HEK293 (cell line): ENCODE results near the gene PRPH.

Source experiments
- BCL11A ChIP-seq: fragments of 450-650 bp; formaldehyde crosslinking; IDR thresholded peaks from 2 replicates; pipeline ENCODE4 v1.5.1; 2016; ENCODE audit warnings: low read depth, missing biosample characterization, missing genetic modification characterization
- GLI2 ChIP-seq: fragments of 450-650 bp; formaldehyde crosslinking; IDR thresholded peaks from 2 replicates; pipeline ENCODE4; 2017; ENCODE audit warnings: missing biosample characterization, missing genetic modification characterization, low read depth, borderline replicate concordance
- GLIS1 ChIP-seq: fragments of 450-650 bp; formaldehyde crosslinking; IDR thresholded peaks from 2 replicates; pipeline ENCODE4 v1.5.1; 2016; ENCODE audit warnings: missing biosample characterization, missing genetic modification characterization
- HOXC10 ChIP-seq: sonication (generic); formaldehyde crosslinking; IDR thresholded peaks from 2 replicates; pipeline ENCODE4 v1.8.1; 2023; ENCODE audit warnings: mild to moderate bottlenecking, missing genetic modification reagents
- IKZF3 ChIP-seq: fragments of 450-650 bp; IDR thresholded peaks from 2 replicates; pipeline ENCODE4 v1.5.0; 2018; ENCODE audit warnings: missing biosample characterization, mild to moderate bottlenecking, missing genetic modification characterization, moderate library complexity
- KLF1 ChIP-seq: fragments of 450-650 bp; formaldehyde crosslinking; IDR thresholded peaks from 2 replicates; pipeline ENCODE4 v1.5.1; 2016; ENCODE audit warnings: missing biosample characterization, missing genetic modification characterization
- KLF16 ChIP-seq: fragments of 450-650 bp; formaldehyde crosslinking; IDR thresholded peaks from 2 replicates; pipeline ENCODE4 v1.5.1; 2017; ENCODE audit warnings: missing biosample characterization, missing genetic modification characterization
- KLF8 ChIP-seq: fragments of 450-650 bp; formaldehyde crosslinking; IDR thresholded peaks from 2 replicates; pipeline ENCODE4 v1.5.1; 2016; ENCODE audit warnings: missing biosample characterization, missing genetic modification characterization
- MZF1 ChIP-seq: fragments of 450-650 bp; formaldehyde crosslinking; IDR thresholded peaks from 2 replicates; pipeline ENCODE4 v1.5.1; 2017; ENCODE audit warnings: missing biosample characterization, missing genetic modification characterization, borderline replicate concordance
- OSR2 ChIP-seq: fragments of 450-650 bp; formaldehyde crosslinking; IDR thresholded peaks from 2 replicates; pipeline ENCODE4 v1.5.1; 2016; ENCODE audit warnings: missing biosample characterization, missing genetic modification characterization
- ZBTB1 ChIP-seq: fragments of 450-650 bp; formaldehyde crosslinking; IDR thresholded peaks from 2 replicates; pipeline ENCODE4 v1.5.1; 2016; ENCODE audit warnings: missing biosample characterization, missing genetic modification characterization
- ZBTB17 ChIP-seq: fragments of 450-650 bp; formaldehyde crosslinking; IDR thresholded peaks from 2 replicates; pipeline ENCODE4 v1.5.1; 2016; ENCODE audit warnings: missing biosample characterization, missing genetic modification characterization
- ZBTB8A ChIP-seq: fragments of 450-650 bp; formaldehyde crosslinking; IDR thresholded peaks from 2 replicates; pipeline ENCODE4 v1.5.1; 2016; ENCODE audit warnings: missing biosample characterization, missing genetic modification characterization
- ZEB2 ChIP-seq: fragments of 450-650 bp; formaldehyde crosslinking; IDR thresholded peaks from 2 replicates; pipeline ENCODE4 v1.5.1; 2016; ENCODE audit warnings: missing biosample characterization, missing genetic modification characterization
- ZFP41 ChIP-seq: fragments of 450-650 bp; formaldehyde crosslinking; IDR thresholded peaks from 2 replicates; pipeline ENCODE4 v1.5.1; 2016; ENCODE audit warnings: missing biosample characterization, missing genetic modification characterization, borderline replicate concordance
- ZFP69B ChIP-seq: fragments of 450-650 bp; formaldehyde crosslinking; IDR thresholded peaks from 2 replicates; pipeline ENCODE4 v1.5.1; 2016; ENCODE audit warnings: missing biosample characterization, missing genetic modification characterization
- ZNF132 ChIP-seq: fragments of 450-650 bp; formaldehyde crosslinking; IDR thresholded peaks from 2 replicates; pipeline ENCODE4 v1.5.1; 2017; ENCODE audit warnings: missing biosample characterization, missing genetic modification characterization, borderline replicate concordance
- ZNF155 ChIP-seq: fragments of 450-650 bp; formaldehyde crosslinking; IDR thresholded peaks from 2 replicates; pipeline ENCODE4 v1.5.1; 2016; ENCODE audit warnings: missing biosample characterization, missing genetic modification characterization
- ZNF2 ChIP-seq: fragments of 450-650 bp; formaldehyde crosslinking; IDR thresholded peaks from 2 replicates; pipeline ENCODE4 v1.5.1; 2016; ENCODE audit warnings: missing biosample characterization, missing genetic modification characterization
- ZNF221 ChIP-seq: fragments of 450-650 bp; formaldehyde crosslinking; IDR thresholded peaks from 2 replicates; pipeline ENCODE4 v1.5.1; 2017; ENCODE audit warnings: missing biosample characterization, missing genetic modification characterization, borderline replicate concordance
- ZNF223 ChIP-seq: fragments of 450-650 bp; formaldehyde crosslinking; IDR thresholded peaks from 2 replicates; pipeline ENCODE4 v1.5.1; 2016; ENCODE audit warnings: missing biosample characterization, missing genetic modification characterization
- ZNF335 ChIP-seq: fragments of 450-650 bp; formaldehyde crosslinking; conservative IDR thresholded peaks from 2 replicates; pipeline ENCODE4 v1.5.1; 2016; ENCODE audit warnings: missing biosample characterization, missing genetic modification characterization
- ZNF350 ChIP-seq: fragments of 450-650 bp; formaldehyde crosslinking; IDR thresholded peaks from 2 replicates; pipeline ENCODE4 v1.5.0; 2017; ENCODE audit warnings: missing biosample characterization, mild to moderate bottlenecking, missing genetic modification characterization
- ZNF394 ChIP-seq: fragments of 450-650 bp; formaldehyde crosslinking; IDR thresholded peaks from 2 replicates; pipeline ENCODE4 v1.5.1; 2016; ENCODE audit warnings: missing biosample characterization, missing genetic modification characterization, mild to moderate bottlenecking, moderate library complexity, borderline replicate concordance
- ZNF521 ChIP-seq: fragments of 450-650 bp; formaldehyde crosslinking; IDR thresholded peaks from 2 replicates; pipeline ENCODE4 v1.5.1; 2017; ENCODE audit warnings: missing biosample characterization, mild to moderate bottlenecking, missing genetic modification characterization
- ZNF549 ChIP-seq: fragments of 450-650 bp; IDR thresholded peaks from 2 replicates; pipeline ENCODE4 v1.5.1; 2018; ENCODE audit warnings: missing biosample characterization, missing genetic modification characterization, mild to moderate bottlenecking, inconsistent platforms, moderate library complexity
- ZNF768 ChIP-seq: fragments of 450-650 bp; formaldehyde crosslinking; IDR thresholded peaks from 2 replicates; pipeline ENCODE4 v1.5.1; 2018; ENCODE audit warnings: missing biosample characterization, mild to moderate bottlenecking, missing genetic modification characterization
- TF ChIP-seq, protein P1 (sequence below): fragments of 450-650 bp; formaldehyde crosslinking; IDR thresholded peaks from 2 replicates; pipeline ENCODE4 v1.5.1; 2016; ENCODE audit warnings: missing biosample characterization, missing genetic modification characterization
- TF ChIP-seq, protein P2 (sequence below): fragments of 450-650 bp; formaldehyde crosslinking; IDR thresholded peaks from 2 replicates; pipeline ENCODE4 v1.5.1; 2016; ENCODE audit warnings: missing biosample characterization, missing genetic modification characterization, borderline replicate concordance
- TF ChIP-seq, protein P3 (sequence below): fragments of 450-650 bp; formaldehyde crosslinking; IDR thresholded peaks from 2 replicates; pipeline ENCODE4 v1.5.1; 2016; ENCODE audit warnings: missing biosample characterization, missing genetic modification characterization
- TF ChIP-seq, protein P4 (sequence below): fragments of 450-650 bp; formaldehyde crosslinking; IDR thresholded peaks from 2 replicates; pipeline ENCODE4; 2016; ENCODE audit warnings: missing biosample characterization, missing genetic modification characterization
- TF ChIP-seq, protein P5 (sequence below): fragments of 450-650 bp; formaldehyde crosslinking; IDR thresholded peaks from 2 replicates; pipeline ENCODE4 v1.5.1; 2016; ENCODE audit warnings: missing biosample characterization, missing genetic modification characterization

PRPH gene

DNA sequence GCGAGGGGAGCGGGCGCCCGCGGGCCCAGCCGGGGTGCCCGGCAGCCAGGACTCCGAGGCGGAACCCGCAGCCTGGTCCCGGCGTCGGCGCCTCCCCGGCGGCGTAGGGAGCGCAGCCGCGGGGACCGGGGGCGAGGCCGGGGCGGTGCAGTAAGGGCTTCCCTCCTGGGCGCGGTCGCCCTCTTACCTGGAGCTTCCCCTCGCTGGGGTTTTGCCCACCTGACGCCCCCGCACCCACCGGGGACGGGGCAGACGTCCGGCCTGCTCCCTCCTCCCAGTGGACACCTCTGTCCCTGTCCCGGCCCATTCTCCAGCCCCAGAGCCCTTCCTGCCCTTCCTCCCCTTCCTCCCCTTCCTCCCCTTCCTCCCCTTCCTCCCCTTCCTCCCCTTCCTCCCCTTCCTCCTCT lies 30.5 kb upstream of the PRPH start (continued):
- no peak for TF ChIP-seq ZNF350 (tag by site-specific recombination)
- TF ChIP-seq GLIS1 (tag by site-specific recombination): peak; percentile 29
- peak; percentile 96 for TF ChIP-seq KLF8 (tag by site-specific recombination)
- no peak for TF ChIP-seq ZNF2 (tag by site-specific recombination)
- TF ChIP-seq, protein P1, sequence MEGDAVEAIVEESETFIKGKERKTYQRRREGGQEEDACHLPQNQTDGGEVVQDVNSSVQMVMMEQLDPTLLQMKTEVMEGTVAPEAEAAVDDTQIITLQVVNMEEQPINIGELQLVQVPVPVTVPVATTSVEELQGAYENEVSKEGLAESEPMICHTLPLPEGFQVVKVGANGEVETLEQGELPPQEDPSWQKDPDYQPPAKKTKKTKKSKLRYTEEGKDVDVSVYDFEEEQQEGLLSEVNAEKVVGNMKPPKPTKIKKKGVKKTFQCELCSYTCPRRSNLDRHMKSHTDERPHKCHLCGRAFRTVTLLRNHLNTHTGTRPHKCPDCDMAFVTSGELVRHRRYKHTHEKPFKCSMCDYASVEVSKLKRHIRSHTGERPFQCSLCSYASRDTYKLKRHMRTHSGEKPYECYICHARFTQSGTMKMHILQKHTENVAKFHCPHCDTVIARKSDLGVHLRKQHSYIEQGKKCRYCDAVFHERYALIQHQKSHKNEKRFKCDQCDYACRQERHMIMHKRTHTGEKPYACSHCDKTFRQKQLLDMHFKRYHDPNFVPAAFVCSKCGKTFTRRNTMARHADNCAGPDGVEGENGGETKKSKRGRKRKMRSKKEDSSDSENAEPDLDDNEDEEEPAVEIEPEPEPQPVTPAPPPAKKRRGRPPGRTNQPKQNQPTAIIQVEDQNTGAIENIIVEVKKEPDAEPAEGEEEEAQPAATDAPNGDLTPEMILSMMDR (tag by site-specific recombination): 0 out of 2 replicates have a peak, but pooled peaks have one; percentile 42
- no peak for TF ChIP-seq ZNF221 (tag by site-specific recombination)
- TF ChIP-seq ZEB2 (tag by site-specific recombination): peak; percentile 83
- no peak for TF ChIP-seq ZNF549 (tag by site-specific recombination)
- TF ChIP-seq KLF1: peak; percentile 94
- peak; percentile 66 for TF ChIP-seq ZNF335 (tag by site-specific recombination)
- no peak for TF ChIP-seq ZNF223 (tag by site-specific recombination)
- TF ChIP-seq, protein P2, sequence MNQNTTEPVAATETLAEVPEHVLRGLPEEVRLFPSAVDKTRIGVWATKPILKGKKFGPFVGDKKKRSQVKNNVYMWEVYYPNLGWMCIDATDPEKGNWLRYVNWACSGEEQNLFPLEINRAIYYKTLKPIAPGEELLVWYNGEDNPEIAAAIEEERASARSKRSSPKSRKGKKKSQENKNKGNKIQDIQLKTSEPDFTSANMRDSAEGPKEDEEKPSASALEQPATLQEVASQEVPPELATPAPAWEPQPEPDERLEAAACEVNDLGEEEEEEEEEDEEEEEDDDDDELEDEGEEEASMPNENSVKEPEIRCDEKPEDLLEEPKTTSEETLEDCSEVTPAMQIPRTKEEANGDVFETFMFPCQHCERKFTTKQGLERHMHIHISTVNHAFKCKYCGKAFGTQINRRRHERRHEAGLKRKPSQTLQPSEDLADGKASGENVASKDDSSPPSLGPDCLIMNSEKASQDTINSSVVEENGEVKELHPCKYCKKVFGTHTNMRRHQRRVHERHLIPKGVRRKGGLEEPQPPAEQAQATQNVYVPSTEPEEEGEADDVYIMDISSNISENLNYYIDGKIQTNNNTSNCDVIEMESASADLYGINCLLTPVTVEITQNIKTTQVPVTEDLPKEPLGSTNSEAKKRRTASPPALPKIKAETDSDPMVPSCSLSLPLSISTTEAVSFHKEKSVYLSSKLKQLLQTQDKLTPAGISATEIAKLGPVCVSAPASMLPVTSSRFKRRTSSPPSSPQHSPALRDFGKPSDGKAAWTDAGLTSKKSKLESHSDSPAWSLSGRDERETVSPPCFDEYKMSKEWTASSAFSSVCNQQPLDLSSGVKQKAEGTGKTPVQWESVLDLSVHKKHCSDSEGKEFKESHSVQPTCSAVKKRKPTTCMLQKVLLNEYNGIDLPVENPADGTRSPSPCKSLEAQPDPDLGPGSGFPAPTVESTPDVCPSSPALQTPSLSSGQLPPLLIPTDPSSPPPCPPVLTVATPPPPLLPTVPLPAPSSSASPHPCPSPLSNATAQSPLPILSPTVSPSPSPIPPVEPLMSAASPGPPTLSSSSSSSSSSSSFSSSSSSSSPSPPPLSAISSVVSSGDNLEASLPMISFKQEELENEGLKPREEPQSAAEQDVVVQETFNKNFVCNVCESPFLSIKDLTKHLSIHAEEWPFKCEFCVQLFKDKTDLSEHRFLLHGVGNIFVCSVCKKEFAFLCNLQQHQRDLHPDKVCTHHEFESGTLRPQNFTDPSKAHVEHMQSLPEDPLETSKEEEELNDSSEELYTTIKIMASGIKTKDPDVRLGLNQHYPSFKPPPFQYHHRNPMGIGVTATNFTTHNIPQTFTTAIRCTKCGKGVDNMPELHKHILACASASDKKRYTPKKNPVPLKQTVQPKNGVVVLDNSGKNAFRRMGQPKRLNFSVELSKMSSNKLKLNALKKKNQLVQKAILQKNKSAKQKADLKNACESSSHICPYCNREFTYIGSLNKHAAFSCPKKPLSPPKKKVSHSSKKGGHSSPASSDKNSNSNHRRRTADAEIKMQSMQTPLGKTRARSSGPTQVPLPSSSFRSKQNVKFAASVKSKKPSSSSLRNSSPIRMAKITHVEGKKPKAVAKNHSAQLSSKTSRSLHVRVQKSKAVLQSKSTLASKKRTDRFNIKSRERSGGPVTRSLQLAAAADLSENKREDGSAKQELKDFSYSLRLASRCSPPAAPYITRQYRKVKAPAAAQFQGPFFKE (tag by site-specific recombination): no peak
- peak; percentile 64; the same call in 1 of the 2 replicates for TF ChIP-seq BCL11A (tag by site-specific recombination)
- no peak; the same call in 1 of the 2 replicates for TF ChIP-seq IKZF3 (tag by site-specific recombination)
- TF ChIP-seq ZBTB1 (tag by site-specific recombination): no peak
- TF ChIP-seq ZFP69B: no peak; the same call in none of the 2 replicates
- no peak for TF ChIP-seq ZFP41
- no peak for TF ChIP-seq GLI2
- no peak for TF ChIP-seq ZNF394 (tag by site-specific recombination)
- no peak for TF ChIP-seq ZBTB17 (tag by site-specific recombination)
- TF ChIP-seq MZF1 (tag by site-specific recombination): peak; percentile 89; the same call in 1 of the 2 replicates
- no peak for TF ChIP-seq ZNF521 (tag by site-specific recombination)
- TF ChIP-seq KLF16 (tag by site-specific recombination): peak; percentile 83
- TF ChIP-seq, protein P3, sequence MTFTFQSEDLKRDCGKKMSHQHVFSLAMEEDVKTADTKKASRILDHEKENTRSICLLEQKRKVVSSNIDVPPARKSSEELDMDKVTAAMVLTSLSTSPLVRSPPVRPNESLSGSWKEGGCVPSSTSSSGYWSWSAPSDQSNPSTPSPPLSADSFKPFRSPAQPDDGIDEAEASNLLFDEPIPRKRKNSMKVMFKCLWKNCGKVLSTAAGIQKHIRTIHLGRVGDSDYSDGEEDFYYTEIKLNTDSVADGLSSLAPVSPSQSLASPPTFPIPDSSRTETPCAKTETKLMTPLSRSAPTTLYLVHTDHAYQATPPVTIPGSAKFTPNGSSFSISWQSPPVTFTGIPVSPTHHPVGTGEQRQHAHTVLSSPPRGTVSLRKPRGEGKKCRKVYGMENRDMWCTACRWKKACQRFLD: no peak
- TF ChIP-seq ZBTB8A (tag by site-specific recombination): peak; percentile 92
- TF ChIP-seq HOXC10 (CRISPR knock-in tag): no peak
- TF ChIP-seq, protein P4, sequence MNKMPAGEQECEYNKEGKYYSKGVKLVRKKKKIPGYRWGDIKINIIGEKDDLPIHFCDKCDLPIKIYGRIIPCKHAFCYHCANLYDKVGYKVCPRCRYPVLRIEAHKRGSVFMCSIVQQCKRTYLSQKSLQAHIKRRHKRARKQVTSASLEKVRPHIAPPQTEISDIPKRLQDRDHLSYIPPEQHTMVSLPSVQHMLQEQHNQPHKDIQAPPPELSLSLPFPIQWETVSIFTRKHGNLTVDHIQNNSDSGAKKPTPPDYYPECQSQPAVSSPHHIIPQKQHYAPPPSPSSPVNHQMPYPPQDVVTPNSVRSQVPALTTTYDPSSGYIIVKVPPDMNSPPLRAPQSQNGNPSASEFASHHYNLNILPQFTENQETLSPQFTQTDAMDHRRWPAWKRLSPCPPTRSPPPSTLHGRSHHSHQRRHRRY (tag by site-specific recombination): no peak
- TF ChIP-seq ZNF155 (tag by site-specific recombination): no peak
- TF ChIP-seq ZNF768 (tag by site-specific recombination): no peak
- peak; percentile 52; the same call in 1 of the 2 replicates for TF ChIP-seq OSR2
- no peak for TF ChIP-seq ZNF132 (tag by site-specific recombination)
- TF ChIP-seq, protein P5, sequence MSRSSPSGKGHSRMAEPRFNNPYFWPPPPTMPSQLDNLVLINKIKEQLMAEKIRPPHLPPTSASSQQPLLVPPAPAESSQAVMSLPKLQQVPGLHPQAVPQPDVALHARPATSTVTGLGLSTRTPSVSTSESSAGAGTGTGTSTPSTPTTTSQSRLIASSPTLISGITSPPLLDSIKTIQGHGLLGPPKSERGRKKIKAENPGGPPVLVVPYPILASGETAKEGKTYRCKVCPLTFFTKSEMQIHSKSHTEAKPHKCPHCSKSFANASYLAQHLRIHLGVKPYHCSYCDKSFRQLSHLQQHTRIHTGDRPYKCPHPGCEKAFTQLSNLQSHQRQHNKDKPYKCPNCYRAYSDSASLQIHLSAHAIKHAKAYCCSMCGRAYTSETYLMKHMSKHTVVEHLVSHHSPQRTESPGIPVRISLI (tag by site-specific recombination): no peak
